Measurements from ENCODE around the gene KNSTRN.

DNA sequence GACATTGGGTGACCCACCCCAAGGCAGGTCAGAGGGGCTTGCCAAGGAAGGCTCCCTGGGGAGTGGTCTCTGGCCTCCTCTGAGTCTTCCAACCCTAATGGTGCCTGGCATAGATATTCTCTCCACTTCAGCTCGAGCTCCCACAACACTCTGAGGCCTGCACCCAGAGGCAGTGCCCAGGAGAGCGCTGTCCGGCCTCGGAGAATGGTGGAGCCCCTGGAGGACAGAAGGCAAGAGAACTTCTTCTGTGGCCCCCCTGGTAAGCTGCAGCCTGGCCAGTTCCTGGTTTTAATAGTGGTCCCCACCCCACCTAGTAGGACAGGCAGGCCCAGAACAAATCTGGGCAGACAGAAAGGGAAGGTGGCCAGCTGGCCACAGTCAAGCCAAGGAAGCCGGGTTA, 17.5 kb upstream of the KNSTRN start:
- TF ChIP-seq, protein P1, sequence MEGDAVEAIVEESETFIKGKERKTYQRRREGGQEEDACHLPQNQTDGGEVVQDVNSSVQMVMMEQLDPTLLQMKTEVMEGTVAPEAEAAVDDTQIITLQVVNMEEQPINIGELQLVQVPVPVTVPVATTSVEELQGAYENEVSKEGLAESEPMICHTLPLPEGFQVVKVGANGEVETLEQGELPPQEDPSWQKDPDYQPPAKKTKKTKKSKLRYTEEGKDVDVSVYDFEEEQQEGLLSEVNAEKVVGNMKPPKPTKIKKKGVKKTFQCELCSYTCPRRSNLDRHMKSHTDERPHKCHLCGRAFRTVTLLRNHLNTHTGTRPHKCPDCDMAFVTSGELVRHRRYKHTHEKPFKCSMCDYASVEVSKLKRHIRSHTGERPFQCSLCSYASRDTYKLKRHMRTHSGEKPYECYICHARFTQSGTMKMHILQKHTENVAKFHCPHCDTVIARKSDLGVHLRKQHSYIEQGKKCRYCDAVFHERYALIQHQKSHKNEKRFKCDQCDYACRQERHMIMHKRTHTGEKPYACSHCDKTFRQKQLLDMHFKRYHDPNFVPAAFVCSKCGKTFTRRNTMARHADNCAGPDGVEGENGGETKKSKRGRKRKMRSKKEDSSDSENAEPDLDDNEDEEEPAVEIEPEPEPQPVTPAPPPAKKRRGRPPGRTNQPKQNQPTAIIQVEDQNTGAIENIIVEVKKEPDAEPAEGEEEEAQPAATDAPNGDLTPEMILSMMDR (IDR thresholded peaks at IDR 0.05; ENCODE audit: low read length) = no peak
- TF ChIP-seq EZH2 (optimal IDR thresholded peaks at IDR 0.05; ENCODE audit: low read depth, low read length) = no peak

All from MM.1S (cell line).